Chondrocyte (in vitro differentiated cells): ENCODE results near the gene RERG. TPM values are rescaled to one million over a fixed set of nuclear protein-coding genes. Genes with fewer than 3 reads are reported as not detected.

Source experiments
- DNase-seq: peaks from one replicate; pipeline ENCODE4 v3.0.0; 2021; ENCODE audit warnings: mixed read lengths, low spot score
- H3K27ac Mint-ChIP-seq: one replicate; pipeline ENCODE4 v1.8.0; 2021; ENCODE audit warnings: mild to moderate bottlenecking, moderate library complexity, mixed read lengths; ENCODE audit not compliant: unreplicated experiment
- H3K27me3 Mint-ChIP-seq: 2 replicates; pipeline ENCODE4 v1.8.0; 2021; ENCODE audit warnings: low read depth, mixed read lengths
- H3K36me3 Mint-ChIP-seq: 2 replicates; pipeline ENCODE4 v1.8.0; 2021; ENCODE audit warnings: low read depth, mixed read lengths
- H3K4me1 Mint-ChIP-seq: 2 replicates; pipeline ENCODE4 v1.8.0; 2021; ENCODE audit warnings: low read depth, mild to moderate bottlenecking, mixed read lengths
- H3K4me3 Mint-ChIP-seq: one replicate; pipeline ENCODE4 v1.8.0; 2021; ENCODE audit warnings: mild to moderate bottlenecking, moderate library complexity, mixed read lengths; ENCODE audit not compliant: unreplicated experiment
- H3K9me3 Mint-ChIP-seq: 2 replicates; pipeline ENCODE4 v1.8.0; 2021; ENCODE audit warnings: low read depth, mixed read lengths
- CTCF ChIP-seq: fragments of 200-600 bp; sonication (generic); IDR thresholded peaks from 2 replicates; pipeline ENCODE4 v1.5.0; 2021; ENCODE audit warnings: antibody characterized with exemption, mild to moderate bottlenecking, moderate library complexity
- total RNA-seq: library from RNA; stranded (reverse); gene quantifications from 3 replicates; pipeline ENCODE4 v1.2.1, GENCODE V29; 2021

Gene RERG
- total RNA-seq, 1 donor from 2014 or later = 10.1 TPM

- Mint-ChIP-seq H3K4me3 (no peak overlapping the region), H3K9me3 (peaks cover 3% of the 10 kb centered on the region), H3K27me3 (no peaks in the 10 kb centered on the region), H3K27ac (no peak overlapping the region), H3K36me3 (no peaks in the 10 kb centered on the region), H3K4me1 (peaks cover 41% of the 10 kb centered on the region)
- TF ChIP-seq CTCF = no peak
- DNase-seq = no peak
Measured at GRCh38 chr12:15158083-15158482, 63.1 kb downstream of the RERG start.

GRCh38 chr12:15157269-15157671 is 63.9 kb downstream of the RERG start:
- no peak for TF ChIP-seq CTCF
- Mint-ChIP-seq H3K9me3 (peaks cover 3% of the 10 kb centered on the region), H3K4me3 (no peak overlapping the region), H3K36me3 (no peaks in the 10 kb centered on the region), H3K27ac (no peak overlapping the region), H3K4me1 (peaks cover 44% of the 10 kb centered on the region), H3K27me3 (no peaks in the 10 kb centered on the region)
- no peak for DNase-seq

- H3K4me1 Mint-ChIP-seq = peaks cover 63% of the 10 kb centered on the region
- no peak overlapping the region for H3K4me3 Mint-ChIP-seq
- H3K36me3 Mint-ChIP-seq = no peaks in the 10 kb centered on the region
- no peak for TF ChIP-seq CTCF
- no peaks in the 10 kb centered on the region for H3K27me3 Mint-ChIP-seq
- peaks cover 3% of the 10 kb centered on the region for H3K9me3 Mint-ChIP-seq
- no peak overlapping the region for H3K27ac Mint-ChIP-seq
- DNase-seq = no peak
Measured at GRCh38 chr12:15155271-15155670, 65.9 kb downstream of the RERG start.

- Mint-ChIP-seq H3K36me3 (no peaks in the 10 kb centered on the region), H3K4me1 (peaks cover 66% of the 10 kb centered on the region), H3K27me3 (no peaks in the 10 kb centered on the region), H3K9me3 (peaks cover 3% of the 10 kb centered on the region), H3K27ac (no peak overlapping the region), H3K4me3 (no peak overlapping the region)
- no peak for TF ChIP-seq CTCF
- no peak for DNase-seq
Measured at GRCh38 chr12:15154103-15154502, 67.1 kb downstream of the RERG start.

GRCh38 chr12:15152868-15153267 is 68.3 kb downstream of the RERG start:
- H3K4me1 Mint-ChIP-seq = peaks cover 60% of the 10 kb centered on the region
- peak overlapping the region; percentile 80 for H3K27ac Mint-ChIP-seq

More at GRCh38 chr12:15152868-15153267, 68.3 kb downstream of the RERG start:
- peak; percentile 35 for TF ChIP-seq CTCF
- Mint-ChIP-seq H3K4me3 (no peak overlapping the region), H3K36me3 (no peaks in the 10 kb centered on the region), H3K27me3 (no peaks in the 10 kb centered on the region), H3K9me3 (no peaks in the 10 kb centered on the region)
- DNase-seq = no peak
